ENCODE results near the gene RPAIN. TPM values are rescaled to one million over a fixed set of nuclear protein-coding genes. Genes with fewer than 3 reads are reported as not detected.

The RPAIN gene
- total and polyA plus RNA-seq, 2 of the 13 experiments (the other 11 are each of a cell fraction or from before 2014, with no cell fraction given): 42.1 to 58.5 TPM

- TF ChIP-seq NONO (IDR thresholded peaks at IDR 0.05): no peak
- TF ChIP-seq NONO (CRISPR knock-in tag; conservative IDR thresholded peaks at IDR 0.05): peak; percentile 51
- no peak for TF ChIP-seq TEAD2 (CRISPR knock-in tag; IDR thresholded peaks at IDR 0.05)
- TF ChIP-seq ZNF792 (CRISPR knock-in tag; IDR thresholded peaks at IDR 0.05): no peak; the same call in 1 of the 2 replicates
- TF ChIP-seq DBP (CRISPR knock-in tag; IDR thresholded peaks at IDR 0.05; ENCODE audit: not compliant biosample characterization): no peak
- no peak for TF ChIP-seq NR2F6 (IDR thresholded peaks at IDR 0.05)
- 0 out of 2 replicates have a peak, but pooled peaks have one; percentile 12 for TF ChIP-seq NR2F6 (CRISPR knock-in tag; IDR thresholded peaks at IDR 0.05)
- TF ChIP-seq NBN (conservative IDR thresholded peaks at IDR 0.05): no peak
- TF ChIP-seq ZNF263 (CRISPR knock-in tag; IDR thresholded peaks at IDR 0.05): no peak
- TF ChIP-seq ZSCAN22 (CRISPR knock-in tag; IDR thresholded peaks at IDR 0.05): no peak
- TF ChIP-seq ZBTB49 (CRISPR knock-in tag; IDR thresholded peaks at IDR 0.05; ENCODE audit: borderline replicate concordance): no peak
- TF ChIP-seq ZSCAN5A (CRISPR knock-in tag; IDR thresholded peaks at IDR 0.05; ENCODE audit: borderline replicate concordance): no peak; the same call in 1 of the 2 replicates
- TF ChIP-seq ZKSCAN1 (IDR thresholded peaks at IDR 0.05; ENCODE audit: low read length): no peak
- TF ChIP-seq LBX2 (CRISPR knock-in tag; IDR thresholded peaks at IDR 0.05; ENCODE audit: borderline replicate concordance): no peak
- TF ChIP-seq TARDBP (CRISPR knock-in tag; IDR thresholded peaks at IDR 0.05): no peak
- TF ChIP-seq ZNF788 (CRISPR knock-in tag; IDR thresholded peaks at IDR 0.05; ENCODE audit: borderline replicate concordance): peak; percentile 75; the same call in 1 of the 2 replicates
- TF ChIP-seq LCORL (IDR thresholded peaks at IDR 0.05): no peak
- peak; percentile 9; the same call in 1 of the 2 replicates for TF ChIP-seq LCORL (CRISPR knock-in tag; IDR thresholded peaks at IDR 0.05)
- TF ChIP-seq CTCF (CRISPR knock-in tag; IDR thresholded peaks at IDR 0.05): no peak; the same call in 1 of the 2 replicates
- peak; percentile 82 for TF ChIP-seq YEATS2 (CRISPR knock-in tag; IDR thresholded peaks at IDR 0.05; ENCODE audit: borderline replicate concordance)
- no peak for TF ChIP-seq ZBTB4 (CRISPR knock-in tag; IDR thresholded peaks at IDR 0.05; ENCODE audit: borderline replicate concordance)
These were observed at the start of gene RPAIN (continued) for GRCh38 chr17:5419959-5420653.
